Smooth muscle cell (in vitro differentiated cells): Measurements from ENCODE around the gene PNPLA5. TPM values are rescaled to one million over a fixed set of nuclear protein-coding genes. Genes with fewer than 3 reads are reported as not detected.
A peak's percentile ranks its signal among the peaks of the same experiment; 100 is the strongest.

ENCODE experiments used
- DNase-seq: peaks from one replicate; lab custom pipeline; 2025; ENCODE audit not compliant: unreplicated experiment; lab: John Stamatoyannopoulos, UW
- H2AFZ ChIP-seq: fragments of 200-600 bp; sonication (generic); 2 replicates; pipeline ENCODE4 v1.6.0; 2016; ENCODE audit warnings: antibody characterized with exemption, low read depth, mild to moderate bottlenecking
- H3F3A ChIP-seq: fragments of 200-600 bp; sonication (generic); 2 replicates; pipeline ENCODE4 v1.6.0; 2017; ENCODE audit warnings: antibody characterized with exemption, low read depth
- H3K27ac ChIP-seq: fragments of 200-600 bp; sonication (generic); 2 replicates; pipeline ENCODE4 v1.5.1; 2016; ENCODE audit warnings: low read depth, mild to moderate bottlenecking
- H3K27me3 ChIP-seq: fragments of 200-600 bp; sonication (generic); 2 replicates; pipeline ENCODE4 v1.6.1; 2016; ENCODE audit warnings: low read depth, mild to moderate bottlenecking
- H3K36me3 ChIP-seq: fragments of 200-600 bp; sonication (generic); 2 replicates; pipeline ENCODE4 v1.5.1; 2016; ENCODE audit warnings: low read depth
- H3K4me1 ChIP-seq: fragments of 200-600 bp; sonication (generic); 2 replicates; pipeline ENCODE4 v1.5.1; 2016; ENCODE audit warnings: low read depth
- H3K4me2 ChIP-seq: fragments of 200-600 bp; sonication (generic); 2 replicates; pipeline ENCODE4 v1.6.0; 2016; ENCODE audit warnings: mild to moderate bottlenecking
- H3K4me3 ChIP-seq: fragments of 200-600 bp; sonication (generic); 2 replicates; pipeline ENCODE4 v1.5.1; 2016; ENCODE audit warnings: mild to moderate bottlenecking
- H3K79me2 ChIP-seq: fragments of 200-600 bp; sonication (generic); 2 replicates; pipeline ENCODE4 v1.6.0; 2016; ENCODE audit warnings: low read depth, mild to moderate bottlenecking
- H3K9ac ChIP-seq: fragments of 200-600 bp; sonication (generic); 2 replicates; pipeline ENCODE4 v1.6.0; 2016; ENCODE audit warnings: low read depth
- H3K9me3 ChIP-seq: fragments of 200-600 bp; sonication (generic); replicated peaks from 2 replicates; pipeline ENCODE4 v1.5.1; 2016; ENCODE audit warnings: low read depth
- H4K20me1 ChIP-seq: fragments of 200-600 bp; sonication (generic); 2 replicates; pipeline ENCODE4 v1.6.0; 2016; ENCODE audit warnings: low read depth
- CTCF ChIP-seq: fragments of 200-600 bp; sonication (generic); IDR thresholded peaks from 2 replicates; pipeline ENCODE4 v1.5.1; 2017; ENCODE audit warnings: borderline replicate concordance, mild to moderate bottlenecking, antibody characterized with exemption; ENCODE audit not compliant: insufficient read depth, poor library complexity, severe bottlenecking
- WGBS: methylation state at CpG from one replicate; pipeline ENCODE4 v1.1.7; 2016; ENCODE audit warnings: low lambda C conversion rate; 5-methylcytosine and 5-hydroxymethylcytosine counted together
- polyA plus RNA-seq: library from polyadenylated mRNA; unstranded; fragments of >200 nt; fragmentation: Nextera tagmentation; extraction: Ambion mirVana; gene quantifications from 2 replicates; pipeline ENCODE4 v1.2.1, GENCODE V29; 2016
- total RNA-seq: library from RNA; depleted of rRNA; stranded (reverse); fragments of >200 nt; gene quantifications from 2 replicates; pipeline ENCODE4 v1.2.3, GENCODE V29; 2014

The PNPLA5 gene
- total and polyA plus RNA-seq, 2 experiments from 2014 or later = not detected

GRCh38 chr22:43892183-43892894, 526 bp upstream of the PNPLA5 start:
- Histone ChIP-seq H3K27ac (no peak overlapping the region), H3K79me2 (no peaks in the 10 kb centered on the region), H3K4me3 (peak overlapping the region; percentile 23), H4K20me1 (no peaks in the 10 kb centered on the region), H3K27me3 (peaks cover 64% of the 10 kb centered on the region), H3K9ac (no peak overlapping the region), H2AFZ (no peak overlapping the region), H3K36me3 (no peaks in the 10 kb centered on the region), H3F3A (no peaks in the 10 kb centered on the region), H3K4me2 (peak overlapping the region; percentile 59), H3K9me3 (no peaks in the 10 kb centered on the region), H3K4me1 (no peaks in the 10 kb centered on the region)
- TF ChIP-seq CTCF = no peak
- 57% methylated on average over 15 of the region's 15 CpGs for WGBS
- DNase-seq = no peak

GRCh38 chr22:43890901-43891331, 897 bp downstream of the PNPLA5 start:
- Histone ChIP-seq H3K4me1 (no peaks in the 10 kb centered on the region), H3K27me3 (peaks cover 73% of the 10 kb centered on the region), H3K27ac (no peak overlapping the region), H2AFZ (no peak overlapping the region), H3K79me2 (no peaks in the 10 kb centered on the region), H3K9ac (no peak overlapping the region), H3K4me3 (no peak overlapping the region), H3K36me3 (no peaks in the 10 kb centered on the region), H3K4me2 (peak overlapping the region; percentile 59), H3F3A (no peaks in the 10 kb centered on the region), H3K9me3 (no peaks in the 10 kb centered on the region), H4K20me1 (no peaks in the 10 kb centered on the region)
- no peak for DNase-seq
- WGBS = 25% methylated on average over 24 of the region's 24 CpGs
- no peak for TF ChIP-seq CTCF

GRCh38 chr22:43889860-43890253, 2.0 kb downstream of the PNPLA5 start:
- no peak for TF ChIP-seq CTCF
- no peak overlapping the region for H3K4me2 ChIP-seq
- no peaks in the 10 kb centered on the region for H3K79me2 ChIP-seq
- no peaks in the 10 kb centered on the region for H3K4me1 ChIP-seq
- no peak for DNase-seq
- H3F3A ChIP-seq = no peaks in the 10 kb centered on the region
- H4K20me1 ChIP-seq = no peaks in the 10 kb centered on the region
- 67% methylated on average over 4 of the region's 4 CpGs for WGBS
- no peak overlapping the region for H2AFZ ChIP-seq
- H3K4me3 ChIP-seq = no peak overlapping the region
- H3K27ac ChIP-seq = no peak overlapping the region
- no peak overlapping the region for H3K9ac ChIP-seq
- H3K9me3 ChIP-seq = no peaks in the 10 kb centered on the region
- H3K27me3 ChIP-seq = peaks cover 73% of the 10 kb centered on the region
- H3K36me3 ChIP-seq = no peaks in the 10 kb centered on the region
